WTC11 (cell line): ENCODE measurements around the gene EIF3B.

ENCODE experiments used
- CTCF ChIP-seq: fragments of 200-600 bp; IDR thresholded peaks from 2 replicates; pipeline ENCODE4 v1.8.0; 2022; ENCODE audit warnings: antibody characterized with exemption
- ETV6 ChIP-seq: sonication (generic); formaldehyde crosslinking; IDR thresholded peaks from 2 replicates; pipeline ENCODE4 v1.8.1; 2022; ENCODE audit warnings: mild to moderate bottlenecking, missing genetic modification reagents
- HMGXB4 ChIP-seq: sonication (generic); formaldehyde crosslinking; IDR thresholded peaks from 2 replicates; pipeline ENCODE4 v1.8.1; 2023; ENCODE audit warnings: mild to moderate bottlenecking, moderate library complexity, missing genetic modification reagents
- NR1H2 ChIP-seq: sonication (generic); formaldehyde crosslinking; IDR thresholded peaks from 2 replicates; pipeline ENCODE4 v1.9.0; 2021; ENCODE audit warnings: mild to moderate bottlenecking, moderate library complexity, missing genetic modification reagents

GRCh38 chr7:2388637-2388954 lies 34.0 kb downstream of the EIF3B start:
- TF ChIP-seq HMGXB4 (CRISPR knock-in tag) (no peak), CTCF (no peak), NR1H2 (CRISPR knock-in tag) (no peak), ETV6 (CRISPR knock-in tag) (no peak)
